ENCODE results near the gene MARCO. TPM values are rescaled to one million over a fixed set of nuclear protein-coding genes. Genes with fewer than 3 reads are reported as not detected.

The MARCO gene
- total RNA-seq, 1 donor = not detected

- Histone ChIP-seq H4K20me1 (ENCODE audit: insufficient read depth, low read length) (no peaks in the 10 kb centered on the region), H3K4me2 (ENCODE audit: insufficient read depth, low read length) (no peak overlapping the region), H3K27ac (ENCODE audit: low read depth, low read length) (no peak overlapping the region), H3K36me3 (ENCODE audit: insufficient read depth, low read length) (no peaks in the 10 kb centered on the region), H3K79me2 (ENCODE audit: insufficient read depth, low read length) (no peaks in the 10 kb centered on the region), H3K4me3 (ENCODE audit: insufficient read depth, low read length) (no peak overlapping the region), H3K9me3 (ENCODE audit: low read depth, low read length) (no peaks in the 10 kb centered on the region), H3K4me1 (ENCODE audit: insufficient read depth, low read length) (no peaks in the 10 kb centered on the region), H3K27me3 (ENCODE audit: insufficient read depth, low read length) (no peaks in the 10 kb centered on the region), H2AFZ (ENCODE audit: low read length) (no peak overlapping the region)
- no peak for TF ChIP-seq CTCF (IDR thresholded peaks at IDR 0.05; ENCODE audit: extremely low read depth, low read depth, low read length)
- no peak for DNase-seq (ENCODE audit: insufficient read length, low spot score, missing footprints)
These were observed 16.5 kb upstream of the MARCO start for GRCh38 chr2:118925476-118925875.

GRCh38 chr2:118925981-118926380 lies 16.0 kb upstream of the MARCO start:
- DNase-seq (ENCODE audit: insufficient read length, low spot score, missing footprints) = no peak
- Histone ChIP-seq H3K4me3 (ENCODE audit: insufficient read depth, low read length) (no peak overlapping the region), H3K36me3 (ENCODE audit: insufficient read depth, low read length) (no peaks in the 10 kb centered on the region), H3K27me3 (ENCODE audit: insufficient read depth, low read length) (no peaks in the 10 kb centered on the region), H3K4me2 (ENCODE audit: insufficient read depth, low read length) (no peak overlapping the region), H3K4me1 (ENCODE audit: insufficient read depth, low read length) (no peaks in the 10 kb centered on the region), H2AFZ (ENCODE audit: low read length) (no peak overlapping the region), H3K79me2 (ENCODE audit: insufficient read depth, low read length) (no peaks in the 10 kb centered on the region), H3K9me3 (ENCODE audit: low read depth, low read length) (no peaks in the 10 kb centered on the region), H3K27ac (ENCODE audit: low read depth, low read length) (no peak overlapping the region), H4K20me1 (ENCODE audit: insufficient read depth, low read length) (no peaks in the 10 kb centered on the region)
- no peak for TF ChIP-seq CTCF (IDR thresholded peaks at IDR 0.05; ENCODE audit: extremely low read depth, low read depth, low read length)

GRCh38 chr2:118929059-118929458 lies 12.9 kb upstream of the MARCO start:
- H3K9me3 ChIP-seq (ENCODE audit: low read depth, low read length) = no peaks in the 10 kb centered on the region
- no peak overlapping the region for H3K4me2 ChIP-seq (ENCODE audit: insufficient read depth, low read length)
- H3K4me1 ChIP-seq (ENCODE audit: insufficient read depth, low read length) = no peaks in the 10 kb centered on the region
- no peak overlapping the region for H3K4me3 ChIP-seq (ENCODE audit: insufficient read depth, low read length)
- no peak overlapping the region for H3K27ac ChIP-seq (ENCODE audit: low read depth, low read length)
- H3K36me3 ChIP-seq (ENCODE audit: insufficient read depth, low read length) = no peaks in the 10 kb centered on the region
- H4K20me1 ChIP-seq (ENCODE audit: insufficient read depth, low read length) = no peaks in the 10 kb centered on the region
- H3K27me3 ChIP-seq (ENCODE audit: insufficient read depth, low read length) = no peaks in the 10 kb centered on the region
- no peak for TF ChIP-seq CTCF (IDR thresholded peaks at IDR 0.05; ENCODE audit: extremely low read depth, low read depth, low read length)
- H3K79me2 ChIP-seq (ENCODE audit: insufficient read depth, low read length) = no peaks in the 10 kb centered on the region
- H2AFZ ChIP-seq (ENCODE audit: low read length) = no peak overlapping the region
- no peak for DNase-seq (ENCODE audit: insufficient read length, low spot score, missing footprints)

GRCh38 chr2:118932949-118933348 lies 9.0 kb upstream of the MARCO start:
- no peak for TF ChIP-seq CTCF (IDR thresholded peaks at IDR 0.05; ENCODE audit: extremely low read depth, low read depth, low read length)
- Histone ChIP-seq H3K79me2 (ENCODE audit: insufficient read depth, low read length) (no peaks in the 10 kb centered on the region), H3K4me3 (ENCODE audit: insufficient read depth, low read length) (no peak overlapping the region), H3K9me3 (ENCODE audit: low read depth, low read length) (no peaks in the 10 kb centered on the region), H3K36me3 (ENCODE audit: insufficient read depth, low read length) (no peaks in the 10 kb centered on the region), H4K20me1 (ENCODE audit: insufficient read depth, low read length) (no peaks in the 10 kb centered on the region), H3K4me1 (ENCODE audit: insufficient read depth, low read length) (no peaks in the 10 kb centered on the region), H2AFZ (ENCODE audit: low read length) (no peak overlapping the region), H3K27ac (ENCODE audit: low read depth, low read length) (no peak overlapping the region), H3K27me3 (ENCODE audit: insufficient read depth, low read length) (no peaks in the 10 kb centered on the region), H3K4me2 (ENCODE audit: insufficient read depth, low read length) (no peak overlapping the region)
- no peak for DNase-seq (ENCODE audit: insufficient read length, low spot score, missing footprints)

Measured in osteoblast (primary cell).